NOMO-1 treated with DMSO at 0.1 percent for 48 hours (cell line): ENCODE data around the gene STXBP6.
"Not testable (repeated sequence)": the region's sequence is repeated elsewhere in the genome, so short reads cannot be mapped to it uniquely, and the experiment has no call there.

Experiments
- DNase-seq: peaks from one replicate; lab custom pipeline; 2025; ENCODE audit not compliant: unreplicated experiment; lab: John Stamatoyannopoulos, UW

Gene STXBP6

DNA sequence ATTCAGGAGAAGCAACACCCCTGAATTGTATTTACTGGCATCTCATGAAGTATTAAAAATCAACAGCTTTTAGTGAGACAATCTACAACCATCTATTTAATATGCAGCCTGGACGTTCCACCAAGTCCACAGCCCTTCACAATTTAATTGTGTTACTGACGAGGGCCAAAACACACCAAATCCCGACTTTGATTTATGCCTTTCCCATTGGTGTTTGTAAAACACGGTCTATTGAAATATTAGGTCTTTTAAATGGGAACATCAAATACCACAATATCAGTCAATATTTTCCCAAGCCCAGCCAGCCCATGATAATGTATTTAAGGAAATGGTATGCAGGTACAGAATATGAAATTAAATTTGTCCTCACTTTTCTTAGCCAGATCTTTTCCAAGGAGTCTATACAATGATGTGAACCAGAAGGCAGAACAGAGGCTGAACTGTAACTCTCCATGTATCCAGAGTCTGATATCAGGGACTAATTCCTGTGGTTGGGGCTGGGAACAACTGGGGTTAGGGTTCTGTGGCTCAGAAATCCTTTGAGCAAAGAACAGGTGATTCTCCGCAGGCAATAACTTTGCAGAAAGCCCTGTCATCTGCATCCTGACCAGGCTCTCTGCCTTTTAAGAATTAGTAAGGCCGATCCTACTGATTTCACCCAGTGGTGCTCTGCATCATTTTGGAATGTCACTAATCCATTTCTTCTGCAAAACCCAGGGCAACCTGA, 236.7 kb downstream of the STXBP6 start:
- no peak for DNase-seq

DNA sequence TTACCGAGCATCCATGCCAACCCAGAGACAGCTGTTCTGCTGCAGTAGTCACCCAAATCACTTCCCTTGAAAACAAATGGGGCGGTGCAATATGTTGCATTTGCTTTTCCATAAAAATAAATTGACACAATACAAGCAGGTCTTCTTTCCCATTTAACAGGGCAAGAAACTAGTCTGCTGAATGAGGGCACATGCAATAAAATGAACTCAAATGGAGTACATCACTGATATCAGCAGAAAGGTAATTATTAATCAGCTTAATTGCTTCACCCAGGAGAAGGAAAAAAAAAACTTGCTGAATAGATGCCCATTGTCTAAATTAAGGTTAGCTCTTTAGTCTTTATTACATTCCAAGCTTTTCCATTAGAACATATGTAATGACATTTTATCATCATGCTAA, 240.8 kb downstream of the STXBP6 start:
- no peak for DNase-seq

DNA sequence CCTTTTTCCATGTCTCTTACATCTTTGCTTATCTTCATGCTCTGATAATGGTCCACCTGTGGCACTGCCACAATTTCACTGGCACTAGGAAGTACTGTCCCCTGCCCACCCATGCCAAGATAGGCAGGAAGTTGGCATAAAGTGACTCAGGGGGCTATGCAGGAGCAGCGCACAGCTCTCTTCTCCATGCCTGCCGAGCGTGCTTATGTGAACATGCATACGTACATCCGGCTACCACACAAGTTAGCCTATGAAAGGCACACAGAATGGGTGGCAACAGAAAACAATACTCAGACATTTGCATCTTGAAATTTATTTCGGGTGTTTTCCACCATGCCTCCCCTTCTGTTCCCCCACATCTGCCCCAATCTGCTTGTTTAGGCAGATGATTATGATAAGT, 241.5 kb downstream of the STXBP6 start:
- no peak for DNase-seq

DNA sequence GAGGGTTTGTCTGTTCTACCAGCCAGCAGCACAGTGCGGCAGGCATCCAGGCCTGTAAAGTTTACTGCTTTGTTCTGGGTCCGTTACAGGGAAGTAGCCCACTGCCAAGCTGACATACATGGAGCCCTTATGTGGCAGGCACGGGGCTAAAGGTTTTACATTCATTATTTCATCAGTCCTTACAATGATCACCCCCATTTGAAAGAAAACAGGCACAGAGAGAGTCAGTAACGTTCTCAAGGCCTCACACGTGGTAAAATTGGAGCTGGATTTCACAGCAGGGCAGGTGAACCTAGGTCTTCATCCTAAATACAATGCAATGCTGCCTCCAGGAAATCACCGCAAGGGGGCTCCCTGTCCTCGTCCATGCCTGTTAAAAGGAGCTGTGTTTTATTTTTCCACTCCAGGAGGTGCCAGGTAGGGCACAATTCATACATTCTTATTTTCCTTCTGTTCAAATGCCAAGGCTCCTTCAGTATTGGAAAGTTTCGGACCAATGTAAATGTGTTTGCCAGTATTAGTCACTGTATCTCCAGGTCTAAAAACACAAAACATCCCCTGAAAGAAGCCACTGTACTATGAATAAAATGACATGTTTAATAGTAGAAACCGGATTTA, 243.8 kb downstream of the STXBP6 start:
- peak; percentile 18 for DNase-seq

DNA sequence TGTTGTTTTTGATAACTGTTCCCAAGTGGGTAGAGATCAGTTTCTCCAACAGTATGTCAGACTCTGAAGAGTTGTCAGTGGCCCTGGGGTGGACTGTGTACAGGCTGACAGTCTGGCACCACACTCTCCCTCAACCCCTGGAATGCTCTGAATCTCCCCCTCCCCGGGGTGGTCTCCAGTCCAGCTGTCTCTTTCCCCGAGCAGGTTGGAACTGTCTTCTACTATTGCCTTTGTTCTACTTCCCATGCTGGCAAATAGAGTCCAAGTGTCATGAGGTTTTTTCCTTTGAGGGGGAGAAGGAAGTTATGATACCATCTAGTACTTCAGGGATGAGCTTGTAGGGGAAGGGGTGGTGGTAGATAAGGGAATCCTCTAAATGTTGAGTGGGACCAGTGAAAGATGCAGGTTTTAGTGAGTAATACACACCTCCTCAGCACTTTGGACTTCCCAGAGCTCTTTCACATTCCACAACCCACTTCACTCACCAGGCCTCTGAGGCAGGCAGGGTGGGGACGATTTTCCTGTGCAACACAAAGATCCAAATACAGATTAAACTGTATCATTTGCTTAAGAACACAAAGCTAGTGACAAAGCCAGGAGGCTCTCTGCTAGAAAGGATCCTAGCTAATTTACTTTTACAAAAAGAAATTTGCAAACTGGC, 245.3 kb downstream of the STXBP6 start:
- DNase-seq, result no peak

DNA sequence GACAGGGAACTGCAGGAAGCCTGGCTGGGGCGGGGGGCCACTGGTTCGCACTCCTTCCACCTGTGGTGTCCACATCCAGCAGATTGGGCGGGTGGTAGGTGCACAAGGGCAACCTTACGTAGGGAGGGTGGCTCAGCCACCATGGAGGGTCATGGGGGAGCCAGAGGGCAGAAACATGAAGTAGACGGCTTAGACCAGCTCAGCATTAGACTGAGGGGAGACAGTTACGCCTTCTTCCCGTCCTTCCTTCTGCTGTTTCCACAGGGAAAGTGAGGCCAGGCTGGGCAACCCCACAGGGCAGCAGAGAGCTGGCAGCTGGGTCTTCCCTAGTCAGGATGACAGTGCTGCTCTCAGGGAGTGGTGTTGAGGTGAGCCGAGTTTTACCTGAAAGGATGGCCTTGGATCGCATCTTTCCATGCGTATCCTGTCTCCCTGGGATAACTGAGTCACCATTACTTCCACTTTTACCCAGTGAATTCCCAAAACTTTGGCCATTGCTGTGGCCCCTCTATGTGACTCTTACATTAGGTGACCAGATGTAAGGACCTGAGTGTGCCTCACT, 245.9 kb downstream of the STXBP6 start:
- no peak for DNase-seq

DNA sequence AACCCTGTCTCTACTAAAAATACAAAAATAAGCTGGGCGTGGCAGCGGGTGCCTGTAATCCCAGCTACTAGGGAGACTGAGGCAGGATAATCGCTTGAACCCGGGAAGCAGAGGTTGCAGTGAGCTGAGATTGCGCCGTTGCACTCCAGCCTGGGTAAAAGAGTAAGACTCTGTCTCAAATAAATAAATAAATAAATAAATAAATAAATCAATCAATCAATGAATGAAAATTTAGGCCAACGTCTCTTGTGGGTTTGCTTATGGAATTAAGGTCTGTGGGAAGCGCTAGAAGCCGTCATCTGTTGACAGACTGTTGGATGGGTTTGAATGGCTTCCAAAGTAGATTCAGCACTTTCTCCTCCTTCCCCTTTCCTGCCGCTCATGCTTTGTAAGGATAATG, 246.5 kb downstream of the STXBP6 start:
- not testable (repeated sequence) for DNase-seq

DNA sequence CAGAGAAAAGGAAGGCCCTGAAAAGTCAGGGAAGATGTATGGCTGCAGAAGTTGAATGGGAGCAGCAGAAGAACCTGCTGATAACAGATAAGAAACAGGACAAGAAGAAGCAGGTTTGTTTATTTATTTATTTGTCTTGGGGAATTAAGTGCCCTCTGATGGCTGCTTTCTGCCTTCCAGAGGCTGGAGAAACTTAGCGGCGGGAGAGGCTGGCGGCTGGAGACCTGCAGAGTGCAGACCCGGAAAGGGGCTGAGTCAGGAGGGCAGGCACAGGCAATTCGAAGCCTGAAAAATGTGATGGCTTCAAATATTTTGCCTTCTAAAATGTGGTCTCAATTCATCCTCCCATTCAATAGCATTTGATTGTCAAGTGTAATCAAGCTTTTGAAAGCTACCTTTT, 247.7 kb downstream of the STXBP6 start:
- no peak for DNase-seq

DNA sequence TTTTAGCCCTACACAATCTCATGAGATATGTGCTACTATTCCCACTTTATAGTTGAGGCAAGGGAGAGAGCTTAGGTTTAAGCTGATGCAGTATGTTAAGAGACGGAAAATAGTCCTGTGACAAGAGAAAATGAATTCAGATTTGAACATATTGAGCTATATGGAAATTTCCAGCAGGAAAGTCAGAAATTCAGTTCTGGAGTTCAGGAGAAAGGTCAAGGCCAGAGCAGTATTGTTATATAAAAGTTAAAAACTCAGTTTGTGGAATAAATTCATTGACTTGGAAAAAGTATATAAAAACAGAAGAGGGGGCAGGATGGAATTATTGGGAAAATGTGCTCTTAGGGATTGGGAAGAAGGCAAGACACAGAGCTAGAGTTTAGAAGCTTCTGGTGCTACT, 248.9 kb downstream of the STXBP6 start:
- no peak for DNase-seq

DNA sequence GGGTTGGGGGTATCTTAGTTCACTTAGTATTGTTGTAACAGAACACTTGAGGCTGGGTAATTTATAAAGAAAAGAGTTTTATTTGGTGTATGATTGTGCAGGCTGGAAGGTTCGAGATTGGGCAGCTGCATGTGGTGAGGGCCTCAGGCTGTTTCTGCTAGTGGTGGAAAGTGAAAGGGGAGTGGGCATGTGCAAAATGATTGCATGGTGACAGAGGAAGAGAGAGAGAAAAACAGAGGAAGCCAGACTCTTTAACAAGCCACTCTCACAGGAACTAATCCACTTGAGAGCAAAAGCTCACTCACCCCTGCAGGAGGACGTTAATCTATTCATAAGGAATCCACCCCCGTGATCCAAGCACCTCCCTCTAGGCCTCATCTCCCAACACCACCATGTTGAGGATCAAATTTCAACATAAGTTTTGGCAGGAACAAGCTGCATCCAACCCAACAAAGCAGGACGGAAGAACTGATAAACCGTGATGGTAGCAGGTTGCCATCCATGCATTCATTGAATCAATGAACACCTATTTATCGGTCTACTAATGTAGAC, 251.0 kb downstream of the STXBP6 start:
- DNase-seq, result no peak

DNA sequence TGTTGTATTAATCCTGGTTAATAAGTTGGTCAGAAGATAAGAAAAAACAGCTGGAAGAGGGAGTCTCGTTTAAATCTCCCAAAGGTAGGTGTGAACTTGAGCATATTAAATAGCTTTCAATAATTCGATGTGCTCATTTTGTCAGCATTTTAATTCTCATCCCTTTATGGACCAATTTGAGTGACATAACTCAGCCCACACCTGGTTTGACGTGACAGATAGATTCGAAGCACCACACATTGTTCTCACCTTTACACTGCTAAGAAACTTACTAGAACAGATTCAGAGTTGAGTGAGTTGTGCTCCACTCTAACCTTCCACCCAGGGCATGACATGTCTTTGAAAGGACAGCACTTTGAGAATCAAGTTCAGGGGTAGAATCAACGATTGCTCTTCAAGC, 254.5 kb downstream of the STXBP6 start:
- DNase-seq, result no peak

DNA sequence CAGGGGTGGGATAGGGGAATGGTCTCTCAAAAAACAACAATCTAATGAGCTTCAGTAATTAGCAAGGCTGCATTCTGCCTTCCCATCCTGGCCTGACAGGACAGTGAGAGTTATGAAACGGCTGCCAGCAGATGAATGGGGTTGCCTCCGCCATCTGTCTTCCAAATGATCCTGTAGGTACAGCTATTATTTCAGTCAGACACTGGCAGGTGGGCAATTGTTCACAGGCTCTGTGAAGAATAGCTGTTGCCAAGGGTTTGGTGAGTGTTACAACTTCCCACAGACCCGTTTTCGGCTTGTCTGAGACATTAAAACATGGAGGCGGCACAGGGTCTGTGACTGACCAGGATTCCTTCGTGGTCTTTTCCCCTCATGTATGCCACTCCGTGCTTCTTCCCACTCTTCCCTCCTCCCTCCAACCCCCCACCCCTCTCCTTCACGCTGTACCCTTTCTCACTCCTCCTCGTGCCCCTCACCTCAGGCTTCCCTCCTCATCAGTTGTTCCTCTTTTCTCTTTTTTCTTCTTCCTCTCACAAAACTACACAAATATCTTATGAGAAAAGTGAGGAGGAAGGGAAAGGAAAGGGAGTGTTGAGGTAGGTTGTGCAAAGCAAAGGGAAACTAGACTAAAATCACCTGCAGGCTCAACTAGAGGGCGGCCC, 255.2 kb downstream of the STXBP6 start:
- DNase-seq, result no peak

DNA sequence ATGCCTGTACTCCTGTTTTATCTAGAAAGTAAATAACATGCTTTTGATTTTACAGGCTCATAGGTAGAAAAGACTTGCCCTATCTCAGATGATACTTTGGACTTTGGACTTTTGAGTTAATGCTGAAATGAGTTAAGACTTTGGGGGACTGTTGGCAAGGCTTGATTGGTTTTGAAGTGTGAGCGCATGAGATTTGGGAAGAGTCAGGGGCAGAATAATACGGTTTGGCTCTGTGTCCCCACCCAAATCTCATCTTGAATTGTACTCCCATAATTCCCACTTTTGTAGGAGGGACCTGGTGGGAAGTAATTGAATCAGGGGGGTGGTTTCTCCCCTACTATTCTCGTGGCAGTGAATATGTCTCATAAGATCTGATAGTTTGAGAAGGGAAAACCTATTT, 259.8 kb downstream of the STXBP6 start:
- DNase-seq, result no peak

DNA sequence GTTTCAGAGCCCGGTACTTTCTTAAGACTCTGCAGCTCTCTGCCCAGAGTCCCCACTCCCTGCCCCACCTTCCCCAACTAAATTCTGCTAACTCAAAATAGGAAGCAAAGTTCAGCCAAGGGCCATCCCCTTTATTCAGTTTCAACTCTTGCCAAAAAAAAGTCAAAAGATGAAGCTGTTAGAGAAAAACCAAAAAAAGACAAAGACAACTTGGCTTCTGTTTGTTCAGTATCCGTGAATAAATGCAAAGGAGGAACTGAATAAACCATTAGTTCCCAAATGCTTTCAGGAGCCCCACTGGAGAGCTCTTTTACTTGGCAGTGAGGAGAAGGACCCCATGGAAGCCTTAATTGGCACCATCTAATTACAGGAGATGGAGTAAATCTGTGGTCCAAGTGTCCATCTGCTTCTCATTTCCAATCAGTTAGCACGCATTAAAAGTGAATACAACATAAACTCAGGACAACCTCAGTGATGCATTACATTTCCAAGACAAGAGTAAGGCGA, 260.5 kb downstream of the STXBP6 start:
- no peak for DNase-seq

DNA sequence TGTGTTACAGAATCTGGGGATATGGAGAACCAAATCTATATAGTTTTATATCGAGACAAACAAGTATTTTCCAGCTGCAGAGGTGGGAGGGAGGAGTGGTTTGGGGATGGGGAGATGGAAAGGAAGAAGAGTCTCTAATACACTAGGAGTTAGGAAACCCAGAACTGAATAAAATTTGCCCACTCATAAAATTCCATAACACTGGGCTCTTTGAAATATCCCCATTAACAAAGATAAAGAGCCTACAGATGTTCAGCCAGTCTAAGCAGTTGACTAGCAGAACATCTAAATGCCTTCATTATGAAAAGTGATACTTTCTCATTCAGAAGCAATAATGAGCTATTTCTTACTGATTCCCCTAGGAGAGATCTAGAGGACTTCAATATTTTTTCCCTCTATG, 264.2 kb downstream of the STXBP6 start:
- DNase-seq, result no peak

DNA sequence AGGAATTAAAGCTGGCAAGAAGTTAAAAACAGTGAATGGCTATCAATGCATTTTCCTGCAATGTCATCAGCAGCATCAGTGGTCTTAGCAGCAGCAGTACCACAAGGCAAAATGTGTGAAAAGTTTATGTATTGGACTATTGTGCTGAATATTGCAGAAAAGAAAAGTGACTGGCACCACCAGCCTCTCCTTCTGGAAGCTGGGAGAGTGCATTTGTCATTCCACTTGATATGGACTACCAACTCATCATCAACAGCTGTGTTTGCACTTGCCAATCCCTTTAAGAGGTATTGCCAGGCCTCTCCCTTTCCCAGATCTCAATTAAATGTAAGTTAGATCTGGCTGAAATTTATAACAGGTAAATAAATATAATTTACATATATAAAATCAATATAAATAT, 265.0 kb downstream of the STXBP6 start:
- no peak for DNase-seq

DNA sequence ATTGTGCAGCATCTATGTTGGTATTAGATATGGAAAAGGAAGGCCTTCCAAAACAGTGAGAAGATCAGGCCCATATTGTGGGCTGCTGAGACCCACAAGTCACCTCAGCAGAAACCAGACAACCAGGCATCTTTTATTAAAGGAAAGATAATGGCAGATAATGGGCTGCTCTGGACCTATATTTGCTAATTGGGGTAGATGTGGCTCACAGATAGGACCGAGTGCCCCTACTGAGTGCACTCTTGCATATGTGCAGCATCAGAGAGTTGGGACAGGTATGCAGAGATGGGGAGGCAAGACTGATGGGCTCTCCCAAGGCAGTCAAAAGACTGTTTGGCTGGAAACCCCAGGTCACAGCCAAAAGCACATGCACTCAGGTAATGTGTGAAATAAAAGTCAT, 266.2 kb downstream of the STXBP6 start:
- no peak for DNase-seq

DNA sequence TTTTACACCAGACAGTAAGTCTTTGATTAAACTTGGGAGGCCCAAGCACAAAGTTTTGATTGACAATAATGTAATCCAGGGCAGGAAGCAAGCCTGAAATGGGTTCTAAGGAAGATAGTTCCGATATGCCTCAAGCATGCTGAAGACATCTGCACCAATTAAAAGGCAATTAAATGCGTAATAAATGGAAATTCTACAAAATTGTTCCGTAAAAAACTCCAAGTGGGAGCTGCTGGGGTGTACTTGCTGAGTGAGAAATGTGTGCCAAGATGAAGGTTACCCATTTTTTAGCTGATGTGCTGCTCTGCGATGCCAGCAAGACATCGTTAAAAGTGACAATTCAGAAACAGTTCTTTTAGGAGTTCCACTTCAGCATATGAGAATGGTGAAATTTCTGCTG, 269.7 kb downstream of the STXBP6 start:
- DNase-seq, result no peak

DNA sequence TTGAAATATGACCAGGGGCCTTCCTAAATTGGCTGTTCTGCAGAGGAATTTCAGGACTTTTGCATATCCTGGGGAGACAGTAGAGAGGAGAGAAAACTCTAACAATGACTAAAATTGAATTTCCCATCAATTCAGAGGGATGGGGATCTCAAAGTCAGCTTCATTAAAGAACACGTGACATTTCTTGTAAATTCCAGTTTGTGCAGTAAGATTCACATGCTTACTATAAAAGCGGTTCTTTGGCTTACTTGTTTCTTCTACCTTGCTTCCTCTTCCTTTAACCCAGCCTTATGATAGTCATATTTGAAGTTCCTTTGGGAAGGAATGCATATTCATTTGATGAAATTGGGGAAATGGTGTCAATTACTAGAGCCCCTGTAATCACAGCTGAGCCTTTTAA, 272.3 kb downstream of the STXBP6 start:
- DNase-seq, result no peak

DNA sequence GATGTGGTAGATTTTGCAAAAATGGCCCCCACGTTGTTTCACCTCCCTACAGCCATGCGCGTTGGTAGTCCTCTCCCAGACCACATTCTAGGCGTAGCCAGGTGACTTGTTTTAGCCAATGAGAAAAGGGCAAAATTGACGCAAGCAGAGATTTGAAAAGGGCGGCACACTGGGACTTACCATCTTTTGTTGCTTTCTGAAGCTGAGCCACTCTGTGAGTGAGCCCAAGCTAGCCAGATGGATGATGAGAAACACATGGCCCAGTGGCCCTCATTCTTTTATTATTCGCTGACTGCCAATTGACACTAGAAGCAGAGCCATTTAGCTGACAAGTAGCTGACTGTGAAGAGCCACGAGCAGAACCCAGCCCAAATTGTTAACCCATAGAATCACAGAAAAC, 274.0 kb downstream of the STXBP6 start:
- no peak for DNase-seq
